HG03196 (cell line): Measurements from ENCODE around the gene KDM5A.

Experiments
- ATAC-seq: cut with Tn5 transposase; IDR thresholded peaks from one replicate; pipeline ENCODE4 v1.9.1; 2021; ENCODE audit not compliant: unreplicated experiment

Gene KDM5A

GRCh38 chr12:275812-276211, 113.3 kb downstream of the KDM5A start:
- ATAC-seq: no peak

- no peak for ATAC-seq
Observed at GRCh38 chr12:273382-273781, 115.7 kb downstream of the KDM5A start.

GRCh38 chr12:272942-273341, 116.2 kb downstream of the KDM5A start:
- no peak for ATAC-seq

GRCh38 chr12:271161-271560, 118.0 kb downstream of the KDM5A start:
- no peak for ATAC-seq

- no peak for ATAC-seq
Observed at GRCh38 chr12:269191-269590, 119.9 kb downstream of the KDM5A start.

- no peak for ATAC-seq
Observed at GRCh38 chr12:268483-268840, 120.7 kb downstream of the KDM5A start.

- no peak for ATAC-seq
Observed at GRCh38 chr12:267581-268482, 121.3 kb downstream of the KDM5A start.

GRCh38 chr12:265096-265495, 124.0 kb downstream of the KDM5A start:
- no peak for ATAC-seq

GRCh38 chr12:264269-264668, 124.9 kb downstream of the KDM5A start:
- no peak for ATAC-seq

GRCh38 chr12:263574-263973, 125.5 kb downstream of the KDM5A start:
- ATAC-seq: no peak

GRCh38 chr12:262817-263216, 126.3 kb downstream of the KDM5A start, which contains the start of gene SLC6A13:
Gene SLC6A13, minus strand, starts transcription at chr12:262836. Its CDS starts 2,784 bp downstream, at chr12:260052.
- ATAC-seq: no peak

- no peak for ATAC-seq
Observed at GRCh38 chr12:262113-262512, 127.0 kb downstream of the KDM5A start.

GRCh38 chr12:257521-258321, 131.4 kb downstream of the KDM5A start:
- no peak for ATAC-seq

GRCh38 chr12:256958-257357, 132.2 kb downstream of the KDM5A start:
- no peak for ATAC-seq

- ATAC-seq: no peak
Observed at GRCh38 chr12:256225-256624, 132.9 kb downstream of the KDM5A start.

GRCh38 chr12:254912-255311, 134.2 kb downstream of the KDM5A start:
- no peak for ATAC-seq

GRCh38 chr12:254039-254438, 135.1 kb downstream of the KDM5A start:
- no peak for ATAC-seq

- no peak for ATAC-seq
Observed at GRCh38 chr12:253116-253831, 135.8 kb downstream of the KDM5A start.

GRCh38 chr12:252636-253035, 136.5 kb downstream of the KDM5A start:
- ATAC-seq: no peak

GRCh38 chr12:247271-247670, 141.8 kb downstream of the KDM5A start:
- ATAC-seq: no peak

- ATAC-seq: no peak
Observed at GRCh38 chr12:243381-243780, 145.7 kb downstream of the KDM5A start.
